Ishikawa (cell line): ENCODE data around the gene CFAP46.

Source experiments
- EP300 ChIP-seq: IDR thresholded peaks from 2 replicates; pipeline ENCODE4 v1.6.1; 2012; ENCODE audit warnings: borderline replicate concordance
- TAF1 ChIP-seq: IDR thresholded peaks from 2 replicates; pipeline ENCODE4 v1.6.1; 2012; ENCODE audit warnings: low read depth, mild to moderate bottlenecking
- TEAD4 ChIP-seq: IDR thresholded peaks from 2 replicates; pipeline ENCODE4 v1.6.1; 2012
- YY1 ChIP-seq: IDR thresholded peaks from 2 replicates; pipeline ENCODE4 v1.6.1; 2012; ENCODE audit warnings: low read depth

GRCh38 chr10:132893090-132893489 is 49.3 kb downstream of the CFAP46 start:
- TF ChIP-seq YY1, result no peak
- TF ChIP-seq TAF1, result no peak
- no peak for TF ChIP-seq EP300
- no peak for TF ChIP-seq TEAD4
